DOHH2 (cell line): Measurements from ENCODE around the gene POTEC.
"Not testable (repeated sequence)": the region's sequence is repeated elsewhere in the genome, so short reads cannot be mapped to it uniquely, and the experiment has no call there.

Experiments used
- H3F3A ChIP-seq: fragments of 200-600 bp; sonication (generic), shearing (Covaris generic); 2 replicates; pipeline ENCODE4 v1.6.0; 2016; ENCODE audit warnings: antibody characterized with exemption, mild to moderate bottlenecking; ENCODE audit not compliant: control insufficient read depth, insufficient read depth
- H3K27ac ChIP-seq: fragments of 200-600 bp; sonication (generic); 2 replicates; pipeline ENCODE4 v1.5.1; 2014; ENCODE audit warnings: low read depth, mild to moderate bottlenecking, low read length, moderate library complexity
- H3K27me3 ChIP-seq: fragments of 200-600 bp; sonication (generic); 2 replicates; pipeline ENCODE4 v1.6.1; 2014; ENCODE audit warnings: mild to moderate bottlenecking, low read length, mixed read lengths; ENCODE audit not compliant: control insufficient read depth
- H3K36me3 ChIP-seq: fragments of 200-600 bp; sonication (generic); 2 replicates; pipeline ENCODE4 v1.6.1; 2014; ENCODE audit warnings: mild to moderate bottlenecking, low read length, moderate library complexity, mixed read lengths; ENCODE audit not compliant: control insufficient read depth
- H3K4me1 ChIP-seq: fragments of 200-600 bp; sonication (generic); 2 replicates; pipeline ENCODE4 v1.6.1; 2014; ENCODE audit warnings: mild to moderate bottlenecking, low read length, mixed read lengths; ENCODE audit not compliant: control insufficient read depth
- H3K4me2 ChIP-seq: fragments of 200-600 bp; sonication (generic); 2 replicates; pipeline ENCODE4 v1.6.0; 2014; ENCODE audit warnings: mild to moderate bottlenecking, low read length, moderate library complexity
- H3K4me3 ChIP-seq: fragments of 200-600 bp; sonication (generic); 2 replicates; pipeline ENCODE4 v1.5.1; 2014; ENCODE audit warnings: mild to moderate bottlenecking, low read length, mixed read lengths
- H3K79me2 ChIP-seq: fragments of 200-600 bp; sonication (generic); 2 replicates; pipeline ENCODE4 v1.6.1; 2014; ENCODE audit warnings: mild to moderate bottlenecking, low read length, mixed read lengths; ENCODE audit not compliant: control insufficient read depth
- H3K9me2 ChIP-seq: fragments of 200-600 bp; sonication (generic); replicated peaks from 2 replicates; pipeline ENCODE4 v1.6.1; 2014; ENCODE audit warnings: mild to moderate bottlenecking, low read length, mixed read lengths; ENCODE audit not compliant: control insufficient read depth
- H3K9me3 ChIP-seq: fragments of 200-600 bp; sonication (generic); 2 replicates; pipeline ENCODE4 v1.6.1; 2014; ENCODE audit warnings: antibody characterized with exemption, low read length, mixed read lengths; ENCODE audit not compliant: control insufficient read depth, insufficient read depth
- H4K20me1 ChIP-seq: fragments of 200-600 bp; sonication (generic); 2 replicates; pipeline ENCODE4 v1.6.0; 2014; ENCODE audit warnings: low read depth, mild to moderate bottlenecking, antibody characterized with exemption, low read length, moderate library complexity; ENCODE audit not compliant: control insufficient read depth, insufficient read depth

Gene POTEC

GRCh38 chr18:14473250-14474006 is 70.0 kb downstream of the POTEC start:
- H4K20me1 ChIP-seq, H3K27me3 ChIP-seq, H3K4me2 ChIP-seq, H3F3A ChIP-seq, H3K9me2 ChIP-seq, H3K79me2 ChIP-seq, H3K9me3 ChIP-seq, H3K4me3 ChIP-seq, H3K36me3 ChIP-seq, H3K27ac ChIP-seq, H3K4me1 ChIP-seq: not testable (repeated sequence)

- H3K27me3 ChIP-seq, H3K4me2 ChIP-seq, H3K9me2 ChIP-seq, H3K79me2 ChIP-seq, H3K36me3 ChIP-seq, H4K20me1 ChIP-seq, H3K4me3 ChIP-seq, H3K9me3 ChIP-seq, H3K4me1 ChIP-seq, H3K27ac ChIP-seq, H3F3A ChIP-seq: not testable (repeated sequence)
Observed at GRCh38 chr18:14471286-14471685, 72.1 kb downstream of the POTEC start.

GRCh38 chr18:14470446-14470845 is 73.0 kb downstream of the POTEC start:
- not testable (repeated sequence) for H3K9me2 ChIP-seq, H3K4me1 ChIP-seq, H4K20me1 ChIP-seq, H3K79me2 ChIP-seq, H3K36me3 ChIP-seq, H3K4me2 ChIP-seq, H3K9me3 ChIP-seq, H3F3A ChIP-seq, H3K27ac ChIP-seq, H3K4me3 ChIP-seq, H3K27me3 ChIP-seq

- not testable (repeated sequence) for H4K20me1 ChIP-seq, H3F3A ChIP-seq, H3K36me3 ChIP-seq, H3K4me2 ChIP-seq, H3K27ac ChIP-seq, H3K79me2 ChIP-seq, H3K4me3 ChIP-seq, H3K4me1 ChIP-seq, H3K9me3 ChIP-seq, H3K9me2 ChIP-seq, H3K27me3 ChIP-seq
Observed at GRCh38 chr18:14470046-14470445, 73.4 kb downstream of the POTEC start.

GRCh38 chr18:14465989-14466388 is 77.4 kb downstream of the POTEC start:
- H3K79me2 ChIP-seq, H3K4me2 ChIP-seq, H3K4me3 ChIP-seq, H3K27me3 ChIP-seq, H3K36me3 ChIP-seq, H3K9me3 ChIP-seq, H3K4me1 ChIP-seq, H3F3A ChIP-seq, H3K9me2 ChIP-seq, H4K20me1 ChIP-seq, H3K27ac ChIP-seq: not testable (repeated sequence)
